ENCODE data around the gene CFAP299.

CFAP299 gene

GRCh38 chr4:80846210-80846609, 510.7 kb downstream of the CFAP299 start:
- no peak for DNase-seq

- no peak for DNase-seq
These were observed 516.5 kb downstream of the CFAP299 start for GRCh38 chr4:80852061-80852460.

- no peak for DNase-seq
These were observed 538.0 kb downstream of the CFAP299 start for GRCh38 chr4:80873571-80873970.

GRCh38 chr4:80874979-80875378, 539.4 kb downstream of the CFAP299 start:
- DNase-seq = no peak

- no peak for DNase-seq
These were observed 540.1 kb downstream of the CFAP299 start for GRCh38 chr4:80875642-80876041.

GRCh38 chr4:80876810-80877209, 541.3 kb downstream of the CFAP299 start:
- DNase-seq = no peak

GRCh38 chr4:80878218-80878617, 542.7 kb downstream of the CFAP299 start:
- no peak for DNase-seq

- no peak for DNase-seq
These were observed 562.2 kb downstream of the CFAP299 start for GRCh38 chr4:80897537-80898303.

- DNase-seq = no peak
These were observed 565.4 kb downstream of the CFAP299 start for GRCh38 chr4:80900908-80901307.

GRCh38 chr4:80903020-80903419, 567.5 kb downstream of the CFAP299 start:
- DNase-seq = no peak

GRCh38 chr4:80909938-80910337, 574.4 kb downstream of the CFAP299 start:
- DNase-seq = no peak

GRCh38 chr4:80911458-80911857, 575.9 kb downstream of the CFAP299 start:
- DNase-seq = no peak

GRCh38 chr4:80912350-80912749, 576.8 kb downstream of the CFAP299 start:
- no peak for DNase-seq

GRCh38 chr4:80913381-80913780, 577.9 kb downstream of the CFAP299 start:
- DNase-seq = no peak

- DNase-seq = no peak
These were observed 581.2 kb downstream of the CFAP299 start for GRCh38 chr4:80916770-80917169.

GRCh38 chr4:80918004-80918403, 582.5 kb downstream of the CFAP299 start:
- DNase-seq = no peak

- no peak for DNase-seq
These were observed 585.9 kb downstream of the CFAP299 start for GRCh38 chr4:80921441-80921840.

- no peak for DNase-seq
These were observed 587.4 kb downstream of the CFAP299 start for GRCh38 chr4:80922941-80923340.

GRCh38 chr4:80925293-80925692, 589.8 kb downstream of the CFAP299 start:
- DNase-seq = no peak

GRCh38 chr4:80926446-80926845, 590.9 kb downstream of the CFAP299 start:
- DNase-seq = no peak

GRCh38 chr4:80926891-80927290, 591.4 kb downstream of the CFAP299 start:
- DNase-seq = no peak

GRCh38 chr4:80927420-80927819, 591.9 kb downstream of the CFAP299 start:
- no peak for DNase-seq

GRCh38 chr4:80931631-80932081, 596.1 kb downstream of the CFAP299 start:
- no peak for DNase-seq

GRCh38 chr4:80948141-80948540, 612.6 kb downstream of the CFAP299 start:
- no peak for DNase-seq

- no peak for DNase-seq
These were observed 613.5 kb downstream of the CFAP299 start for GRCh38 chr4:80948995-80949394.
